COLO668 (cell line): ENCODE data around the gene SULF2.

Source experiments
- DNase-seq: peaks from one replicate; lab custom pipeline; 2025; ENCODE audit not compliant: unreplicated experiment; lab: John Stamatoyannopoulos, UW

The SULF2 gene

GRCh38 chr20:47717421-47717820, 67.9 kb downstream of the SULF2 start:
- DNase-seq, result no peak

- DNase-seq, result peak; percentile 7
Observed at GRCh38 chr20:47713878-47714450, 71.3 kb downstream of the SULF2 start.

GRCh38 chr20:47713163-47713562, 72.1 kb downstream of the SULF2 start:
- no peak for DNase-seq

- DNase-seq, result no peak
Observed at GRCh38 chr20:47711046-47711752, 74.1 kb downstream of the SULF2 start.

GRCh38 chr20:47710665-47711045, 74.6 kb downstream of the SULF2 start:
- no peak for DNase-seq

DNA sequence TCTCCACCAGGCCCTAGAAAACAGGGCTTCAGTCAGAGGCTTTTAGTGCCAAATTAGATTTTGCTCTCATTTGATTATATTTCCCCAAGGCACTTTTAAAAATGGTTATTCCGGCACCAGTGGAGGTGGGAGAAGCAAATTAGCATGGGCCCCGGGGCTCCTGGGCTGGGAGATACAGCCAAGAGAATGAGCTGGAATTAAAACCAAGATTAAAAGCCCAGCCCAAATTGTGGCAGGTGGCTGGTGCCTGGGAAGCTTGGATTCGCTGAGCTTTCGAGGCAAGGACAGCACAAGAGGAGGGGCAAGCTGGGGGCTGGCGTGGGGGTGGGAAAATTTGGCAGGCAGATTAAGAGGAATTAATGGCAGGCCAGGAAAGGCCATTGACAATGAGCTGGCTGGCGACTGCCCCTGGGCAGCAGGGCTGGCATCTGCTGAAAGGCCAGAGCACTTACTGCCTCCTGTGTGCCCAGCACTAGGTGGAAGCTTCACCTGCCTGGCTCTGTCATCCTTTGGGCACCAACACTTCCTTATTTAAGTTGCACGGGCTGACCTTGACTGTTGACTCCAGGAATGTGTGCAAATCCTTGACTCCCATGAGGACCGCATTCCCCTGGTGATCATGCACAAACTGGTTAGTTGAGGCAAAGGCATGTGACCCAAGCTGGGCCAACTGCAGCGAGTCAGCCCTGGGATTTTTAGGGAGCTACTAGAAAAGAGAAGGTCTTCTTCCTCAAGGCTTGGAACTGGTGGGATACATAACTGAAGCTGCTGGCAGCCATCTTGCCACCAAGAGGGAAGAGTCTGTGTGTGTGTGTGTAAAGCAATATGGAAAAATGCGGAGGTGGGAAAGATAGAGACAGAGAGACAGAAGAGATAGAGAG, 76.1 kb downstream of the SULF2 start:
- no peak for DNase-seq

- DNase-seq, result no peak
Observed at GRCh38 chr20:47708140-47708807, 77.0 kb downstream of the SULF2 start.

GRCh38 chr20:47706345-47706744, 78.9 kb downstream of the SULF2 start:
- DNase-seq, result no peak

- DNase-seq, result no peak
Observed at GRCh38 chr20:47705497-47705856, 79.8 kb downstream of the SULF2 start.

DNA sequence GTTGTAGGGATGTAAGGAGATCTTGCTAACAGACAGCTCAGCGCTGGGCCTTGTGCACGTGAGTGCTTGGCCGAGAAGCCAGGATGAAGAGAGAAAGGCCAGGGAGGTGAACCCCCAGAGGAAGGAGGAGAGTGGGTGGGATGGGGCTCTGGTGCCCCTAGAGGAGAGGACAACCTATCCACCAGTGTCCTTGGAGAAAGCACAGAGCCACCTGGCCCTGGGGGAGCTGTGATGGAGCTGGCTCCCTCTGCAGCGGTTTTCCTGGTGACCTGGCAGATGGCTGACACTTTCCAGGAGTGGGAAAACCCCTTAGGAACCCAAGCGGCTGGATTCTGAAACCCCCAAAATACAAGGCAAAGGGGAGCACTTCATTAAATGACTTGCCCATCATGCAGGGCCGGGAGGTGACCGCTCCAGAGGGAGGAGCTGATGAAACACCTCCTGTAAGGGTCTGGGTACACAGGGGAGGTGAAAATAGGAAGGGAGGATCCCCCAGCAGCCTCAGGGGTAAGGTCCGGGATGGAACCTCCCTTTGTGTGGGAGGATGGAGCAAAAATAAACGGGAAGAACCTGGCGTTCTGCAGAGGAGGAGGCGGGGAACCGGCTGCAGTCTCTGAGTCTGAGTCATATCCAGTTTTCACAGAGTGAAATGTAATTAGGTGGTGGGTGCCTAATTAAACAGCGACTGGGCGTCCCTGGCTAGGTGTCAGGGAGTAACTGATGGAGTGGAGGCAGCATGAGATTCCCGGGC, 80.4 kb downstream of the SULF2 start:
- DNase-seq, result no peak

GRCh38 chr20:47703748-47704147, 81.5 kb downstream of the SULF2 start:
- DNase-seq, result no peak

GRCh38 chr20:47701612-47702011, 83.7 kb downstream of the SULF2 start:
- DNase-seq, result no peak

DNA sequence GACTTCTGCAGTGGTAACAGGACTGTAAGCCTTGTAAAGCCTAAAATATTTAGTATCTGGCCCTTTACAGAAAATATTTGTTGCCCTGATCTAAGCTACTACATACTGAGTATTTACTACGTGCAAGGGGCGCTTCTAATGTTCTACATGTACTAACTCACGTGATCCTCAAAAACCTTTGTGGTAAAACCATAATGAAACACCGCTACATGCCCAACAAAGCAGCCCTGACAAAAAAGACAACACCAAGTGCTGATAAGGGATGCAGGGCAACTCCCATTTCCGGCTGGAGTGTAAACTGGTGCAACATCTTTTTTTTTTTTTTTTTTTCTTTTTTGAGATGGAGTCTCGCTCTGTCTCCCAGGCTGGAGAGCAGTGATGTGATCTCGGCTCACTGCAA, 85.0 kb downstream of the SULF2 start:
- DNase-seq, result no peak

- DNase-seq, result no peak
Observed at GRCh38 chr20:47699818-47700217, 85.5 kb downstream of the SULF2 start.

DNA sequence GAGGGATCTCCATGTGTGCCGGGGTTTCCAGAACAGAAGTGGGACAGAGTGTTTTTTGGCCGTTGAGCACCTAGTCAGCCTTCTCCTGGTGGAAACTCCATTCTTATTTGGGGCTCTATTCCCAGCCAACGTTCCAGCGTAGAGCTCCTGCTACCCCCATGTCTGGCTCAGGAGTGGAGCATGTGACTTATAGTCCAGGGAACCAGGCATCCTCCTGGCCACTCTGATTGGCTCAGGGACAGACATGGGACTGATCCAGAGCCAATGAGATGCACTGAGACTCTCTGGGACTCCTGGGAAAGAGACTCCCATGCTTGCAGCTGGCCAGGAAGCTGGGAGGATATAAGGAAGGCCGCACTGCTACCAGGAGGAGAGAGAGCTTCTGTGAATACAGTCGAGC, 87.1 kb downstream of the SULF2 start:
- DNase-seq, result no peak

GRCh38 chr20:47696856-47697255, 88.4 kb downstream of the SULF2 start:
- DNase-seq, result no peak

DNA sequence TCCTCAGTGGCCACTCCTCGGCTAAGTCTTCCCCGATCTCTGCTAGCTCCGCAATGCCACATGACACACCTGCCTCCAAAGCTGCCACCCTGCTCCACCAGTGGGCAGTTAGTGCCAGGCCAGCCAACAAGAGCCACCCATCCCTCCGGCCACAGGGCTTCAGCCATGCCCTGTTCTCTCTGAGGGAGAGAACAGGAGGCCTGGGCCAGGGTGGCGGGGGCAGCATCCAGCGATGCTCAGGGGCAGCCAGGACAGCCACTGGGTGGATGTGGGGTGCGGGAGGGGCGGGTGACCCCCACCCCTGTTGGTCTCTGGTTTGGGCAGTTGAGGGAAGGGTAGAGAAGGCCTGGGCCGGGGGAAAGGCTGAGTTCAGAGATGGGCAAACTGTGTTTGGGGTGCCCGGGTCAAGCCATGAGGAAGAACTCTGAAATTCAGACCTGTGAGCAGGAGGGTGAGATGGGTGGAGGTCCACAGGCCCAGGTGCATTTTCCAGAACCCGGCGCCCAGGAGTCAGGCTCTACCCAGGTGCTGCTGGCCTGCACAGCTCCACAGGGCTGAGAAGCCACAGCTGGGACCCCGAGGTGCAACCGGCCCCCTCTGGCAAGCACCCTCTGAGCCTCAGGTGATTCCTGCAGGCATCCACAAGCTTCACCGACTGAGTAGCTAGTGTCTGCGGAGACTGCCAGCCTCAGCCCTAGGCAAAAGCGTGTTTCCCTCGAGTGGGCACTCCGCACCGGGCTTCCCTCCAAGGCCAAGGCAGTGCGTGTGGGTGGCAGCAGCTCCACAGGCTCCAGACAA, 91.1 kb downstream of the SULF2 start:
- no peak for DNase-seq

- DNase-seq, result no peak
Observed at GRCh38 chr20:47691625-47692024, 93.7 kb downstream of the SULF2 start.

- DNase-seq, result no peak
Observed at GRCh38 chr20:47689731-47690130, 95.5 kb downstream of the SULF2 start.
